Neutrophil (primary cell): ENCODE results near the gene MCRIP2.

Experiments used
- H3K27ac ChIP-seq: fragments of 200-600 bp; sonication (generic); 2 replicates; pipeline ENCODE4 v1.5.1; 2016; ENCODE audit warnings: mild to moderate bottlenecking, moderate library complexity
- H3K27me3 ChIP-seq: fragments of 200-600 bp; sonication (generic); 2 replicates; pipeline ENCODE4 v1.6.0; 2016; ENCODE audit warnings: mild to moderate bottlenecking
- H3K36me3 ChIP-seq: fragments of 200-600 bp; sonication (generic); 2 replicates; pipeline ENCODE4 v1.5.1; 2017
- H3K4me1 ChIP-seq, 2 experiments: fragments of 200-600 bp in 1 of 2; sonication (generic) in 1 of 2; 1 replicate in 1 of 2; 2 replicates in 1 of 2; pipeline versions ENCODE4 v1.5.1 to v1.6.1; 2013 to 2016; ENCODE audit warnings: low read depth in 1 of 2, low read length in 1 of 2, mild to moderate bottlenecking in 1 of 2, moderate library complexity in 1 of 2; ENCODE audit not compliant: control insufficient read depth in 1 of 2, insufficient read depth in 1 of 2
- H3K4me3 ChIP-seq, 2 experiments: fragments of 200-600 bp in 1 of 2; sonication (generic) in 1 of 2; 1 replicate in 1 of 2; 2 replicates in 1 of 2; pipeline ENCODE4 v1.5.1; 2013 to 2016; ENCODE audit warnings: low read depth in 1 of 2, low read length in 1 of 2, mild to moderate bottlenecking in 1 of 2, moderate library complexity in 1 of 2
- H3K9me3 ChIP-seq: fragments of 200-600 bp; sonication (generic); 2 replicates; pipeline ENCODE4 v1.5.1; 2016
- CTCF ChIP-seq: fragments of 200-600 bp; sonication (generic); IDR thresholded peaks from 2 replicates; pipeline ENCODE4 v1.5.1; 2016; ENCODE audit warnings: antibody characterized with exemption

The MCRIP2 gene

GRCh38 chr16:631808-632358 lies 9.7 kb upstream of the MCRIP2 start:
- peaks cover 25% of the 10 kb centered on the region for H3K27me3 ChIP-seq
- H3K36me3 ChIP-seq = peaks cover 36% of the 10 kb centered on the region
- H3K4me1 ChIP-seq = peaks cover 7 to 15% of the 10 kb centered on the region in 2 experiments
- no peak overlapping the region for H3K27ac ChIP-seq
- TF ChIP-seq CTCF = no peak
- H3K9me3 ChIP-seq = no peaks in the 10 kb centered on the region
- no peak overlapping the region for H3K4me3 ChIP-seq

- Histone ChIP-seq H3K27ac (no peak overlapping the region), H3K36me3 (peaks cover 28% of the 10 kb centered on the region), H3K4me1 (peaks cover 13 to 23% of the 10 kb centered on the region in 2 experiments), H3K4me3 (no peak overlapping the region), H3K9me3 (no peaks in the 10 kb centered on the region), H3K27me3 (peaks cover 25% of the 10 kb centered on the region)
- no peak for TF ChIP-seq CTCF
These were observed 8.9 kb upstream of the MCRIP2 start for GRCh38 chr16:632486-633335.

- TF ChIP-seq CTCF = no peak
- Histone ChIP-seq H3K4me1 (peaks cover 14 to 24% of the 10 kb centered on the region in 2 experiments), H3K27ac (no peak overlapping the region)
These were observed 8.1 kb upstream of the MCRIP2 start for GRCh38 chr16:633336-634050.

GRCh38 chr16:634051-634670 lies 7.5 kb upstream of the MCRIP2 start:
- H3K9me3 ChIP-seq = no peaks in the 10 kb centered on the region
- H3K36me3 ChIP-seq = peaks cover 13% of the 10 kb centered on the region
- H3K27ac ChIP-seq = no peak overlapping the region
- no peak for TF ChIP-seq CTCF
- peaks cover 14 to 24% of the 10 kb centered on the region in 2 experiments for H3K4me1 ChIP-seq
- no peak overlapping the region for H3K4me3 ChIP-seq
- H3K27me3 ChIP-seq = peaks cover 25% of the 10 kb centered on the region

More at GRCh38 chr16:633336-634050, 8.1 kb upstream of the MCRIP2 start:
- peaks cover 25% of the 10 kb centered on the region for H3K27me3 ChIP-seq
- no peak overlapping the region for H3K4me3 ChIP-seq
- H3K36me3 ChIP-seq = peaks cover 20% of the 10 kb centered on the region
- no peaks in the 10 kb centered on the region for H3K9me3 ChIP-seq

GRCh38 chr16:634996-635395 lies 6.6 kb upstream of the MCRIP2 start:
- peaks cover 14 to 24% of the 10 kb centered on the region in 2 experiments for H3K4me1 ChIP-seq
- peaks cover 24% of the 10 kb centered on the region for H3K27me3 ChIP-seq
- no peaks in the 10 kb centered on the region for H3K9me3 ChIP-seq
- H3K36me3 ChIP-seq = peaks cover 8% of the 10 kb centered on the region
- TF ChIP-seq CTCF = no peak
- H3K27ac ChIP-seq = no peak overlapping the region
- no peak overlapping the region for H3K4me3 ChIP-seq
